Retina (tissue), 1 donor: ENCODE results near the gene FOXP2.
"Not testable (repeated sequence)": the region's sequence is repeated elsewhere in the genome, so short reads cannot be mapped to it uniquely, and the experiment has no call there.

ENCODE experiments used
- DNase-seq: peaks from one replicate; pipeline ENCODE4 v3.0.0-alpha.2; 2016

FOXP2 gene

DNA sequence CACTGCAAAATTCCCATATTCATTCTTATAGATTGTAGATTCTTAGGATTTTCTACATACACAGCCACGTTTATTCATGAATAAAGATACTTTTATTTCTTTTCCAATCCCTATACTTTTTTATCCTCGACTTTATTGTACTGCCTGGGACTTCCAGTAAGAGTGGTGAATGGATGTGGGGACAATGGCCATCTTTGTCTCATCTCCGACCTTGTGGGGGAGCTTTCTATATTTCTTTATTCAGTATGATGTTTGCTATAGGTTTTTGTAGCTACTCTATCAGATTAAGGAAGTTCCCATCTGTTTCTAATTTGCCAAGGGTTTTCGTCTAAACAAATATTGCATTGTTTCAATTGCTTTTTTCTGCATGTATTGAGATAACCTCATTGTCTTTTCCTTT is 184.3 kb downstream of the FOXP2 start:
- DNase-seq, result no peak

DNA sequence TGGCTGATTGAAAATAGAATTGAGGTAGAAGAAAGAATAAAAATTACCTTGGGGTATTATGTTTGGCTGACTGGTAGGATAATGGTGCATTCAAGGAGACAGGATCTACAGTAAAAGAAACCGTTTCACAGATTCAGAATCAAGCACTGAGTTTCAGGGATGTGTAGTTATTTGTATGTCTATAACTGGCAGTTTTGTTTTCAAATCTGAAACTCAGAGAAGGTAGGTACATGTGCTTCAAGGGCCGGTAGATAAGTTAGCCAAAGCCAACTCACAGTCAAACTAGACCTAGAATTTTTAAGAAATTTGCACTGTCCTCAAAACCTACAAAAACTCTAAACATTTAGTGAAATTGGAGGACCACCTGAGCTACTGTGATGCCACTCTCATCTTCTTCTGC is 191.5 kb downstream of the FOXP2 start:
- DNase-seq, result no peak

DNA sequence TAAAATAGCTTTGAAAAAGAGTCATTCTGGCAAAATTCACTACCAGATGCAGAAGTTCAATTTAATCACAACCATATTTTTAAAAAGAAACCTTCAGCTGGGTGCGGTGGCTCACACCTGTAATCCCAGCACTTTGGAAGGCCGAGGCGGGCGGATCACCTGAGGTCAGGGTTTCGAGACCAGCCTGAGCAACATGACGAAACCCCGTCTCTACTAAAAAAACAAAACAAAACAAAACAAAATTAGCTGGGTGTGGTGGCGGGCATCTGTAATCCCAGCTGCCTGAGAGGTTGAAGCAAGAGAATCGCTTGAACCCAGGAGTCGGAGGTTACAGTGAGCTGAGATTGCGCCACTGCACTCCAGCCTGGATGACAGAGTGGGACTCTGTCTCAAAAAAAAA is 194.2 kb downstream of the FOXP2 start:
- not testable (repeated sequence) for DNase-seq

DNA sequence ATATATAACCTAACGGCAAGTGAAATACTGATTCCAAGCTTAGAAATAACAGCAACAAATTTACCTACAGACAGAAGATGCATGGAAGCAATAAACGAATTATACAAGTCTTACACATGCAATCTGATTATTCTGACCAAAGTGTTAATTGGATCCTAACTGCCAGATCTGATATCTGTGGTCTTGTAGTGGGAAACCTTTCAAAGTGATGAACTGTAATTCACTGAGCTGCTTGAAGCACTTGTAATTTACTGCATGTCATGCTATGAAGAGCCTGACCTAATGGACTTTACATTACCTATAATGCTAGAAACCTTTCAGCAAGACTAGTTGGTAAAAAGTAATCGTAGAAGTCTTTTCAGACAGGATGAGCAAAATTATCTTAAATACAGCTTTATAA is 205.6 kb downstream of the FOXP2 start:
- no peak for DNase-seq

DNA sequence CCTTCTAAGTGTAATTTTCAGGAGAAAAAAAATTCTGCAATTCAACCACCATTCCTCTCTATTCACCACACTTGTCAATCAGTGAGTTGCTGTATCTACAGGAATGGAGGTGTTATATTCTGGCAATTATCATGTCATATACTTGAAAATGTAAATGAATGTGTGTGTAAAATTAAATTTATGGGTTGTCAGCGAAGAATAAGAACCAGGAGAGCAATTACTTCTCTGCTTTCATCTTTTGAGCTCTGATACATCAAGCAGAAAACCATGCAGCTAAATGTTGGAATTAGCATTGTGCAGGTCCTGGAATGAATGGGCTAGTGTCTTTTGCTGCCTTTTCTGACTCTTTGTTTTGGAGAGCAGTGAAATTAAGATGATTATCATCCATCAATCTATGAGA is 207.6 kb downstream of the FOXP2 start:
- DNase-seq, result peak; percentile 65

DNA sequence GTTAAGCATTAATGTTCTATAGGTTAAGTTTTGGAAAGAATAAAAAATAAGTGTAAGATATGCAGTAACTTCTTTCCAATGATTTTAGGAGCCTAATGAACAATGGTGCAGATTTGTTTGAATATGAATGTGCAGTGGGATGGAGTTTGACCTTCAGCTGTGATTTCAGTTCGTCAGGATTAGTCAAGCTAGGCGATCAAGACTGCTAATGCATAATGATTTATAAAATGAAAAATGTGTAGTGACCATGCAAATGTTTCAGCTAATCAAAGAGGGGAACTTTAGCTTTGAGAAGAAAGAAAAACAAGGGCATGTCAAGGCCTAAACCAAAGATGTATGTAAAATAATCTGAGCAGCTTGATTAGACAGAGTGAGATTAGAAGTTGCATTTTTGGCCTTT is 208.5 kb downstream of the FOXP2 start:
- peak; percentile 26 for DNase-seq

DNA sequence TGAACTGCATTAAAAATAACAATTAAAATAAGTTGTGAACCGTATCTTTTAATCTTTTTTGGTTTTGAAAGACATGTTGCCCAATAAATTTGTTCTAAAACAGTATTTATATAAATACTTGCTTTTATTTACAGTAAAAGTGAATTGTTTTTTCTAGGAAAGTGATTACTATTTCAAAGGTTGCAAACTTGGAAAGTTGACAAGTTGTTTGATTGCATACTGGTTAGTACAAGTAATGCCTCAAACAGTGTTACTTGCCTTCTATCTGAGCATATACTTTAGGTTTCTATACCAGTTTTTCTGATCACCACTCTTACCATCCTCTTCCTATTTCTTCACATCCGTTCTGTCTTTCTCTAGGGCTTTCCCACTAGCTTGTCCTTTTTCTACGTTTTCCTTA is 212.6 kb downstream of the FOXP2 start:
- no peak for DNase-seq

DNA sequence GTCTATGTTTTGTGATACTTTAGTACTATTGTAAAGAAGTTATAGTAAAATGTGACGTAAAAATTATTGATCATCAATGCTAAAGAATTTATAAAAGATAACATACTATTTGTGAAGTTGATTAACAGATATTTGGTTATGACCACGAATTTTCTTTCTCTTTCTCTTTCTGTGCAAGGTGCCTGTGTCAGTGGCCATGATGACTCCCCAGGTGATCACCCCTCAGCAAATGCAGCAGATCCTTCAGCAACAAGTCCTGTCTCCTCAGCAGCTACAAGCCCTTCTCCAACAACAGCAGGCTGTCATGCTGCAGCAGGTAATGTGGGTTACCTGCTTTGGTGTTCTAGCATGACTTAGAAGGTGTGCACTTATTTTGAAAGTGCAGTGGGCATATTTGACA is 213.7 kb downstream of the FOXP2 start:
- no peak for DNase-seq

DNA sequence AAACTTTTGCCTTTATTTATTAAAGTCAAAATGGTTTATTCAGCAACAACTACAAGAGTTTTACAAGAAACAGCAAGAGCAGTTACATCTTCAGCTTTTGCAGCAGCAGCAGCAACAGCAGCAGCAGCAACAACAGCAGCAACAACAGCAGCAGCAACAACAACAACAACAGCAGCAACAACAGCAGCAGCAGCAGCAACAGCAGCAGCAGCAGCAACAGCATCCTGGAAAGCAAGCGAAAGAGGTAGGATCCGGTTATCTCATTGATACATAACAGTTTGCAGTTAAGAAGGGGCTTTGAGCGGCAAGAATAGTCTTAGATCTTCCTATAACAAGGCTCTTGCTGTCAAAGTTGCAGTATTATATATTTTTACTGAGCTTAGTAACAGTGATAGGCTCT is 215.1 kb downstream of the FOXP2 start:
- DNase-seq, result no peak

DNA sequence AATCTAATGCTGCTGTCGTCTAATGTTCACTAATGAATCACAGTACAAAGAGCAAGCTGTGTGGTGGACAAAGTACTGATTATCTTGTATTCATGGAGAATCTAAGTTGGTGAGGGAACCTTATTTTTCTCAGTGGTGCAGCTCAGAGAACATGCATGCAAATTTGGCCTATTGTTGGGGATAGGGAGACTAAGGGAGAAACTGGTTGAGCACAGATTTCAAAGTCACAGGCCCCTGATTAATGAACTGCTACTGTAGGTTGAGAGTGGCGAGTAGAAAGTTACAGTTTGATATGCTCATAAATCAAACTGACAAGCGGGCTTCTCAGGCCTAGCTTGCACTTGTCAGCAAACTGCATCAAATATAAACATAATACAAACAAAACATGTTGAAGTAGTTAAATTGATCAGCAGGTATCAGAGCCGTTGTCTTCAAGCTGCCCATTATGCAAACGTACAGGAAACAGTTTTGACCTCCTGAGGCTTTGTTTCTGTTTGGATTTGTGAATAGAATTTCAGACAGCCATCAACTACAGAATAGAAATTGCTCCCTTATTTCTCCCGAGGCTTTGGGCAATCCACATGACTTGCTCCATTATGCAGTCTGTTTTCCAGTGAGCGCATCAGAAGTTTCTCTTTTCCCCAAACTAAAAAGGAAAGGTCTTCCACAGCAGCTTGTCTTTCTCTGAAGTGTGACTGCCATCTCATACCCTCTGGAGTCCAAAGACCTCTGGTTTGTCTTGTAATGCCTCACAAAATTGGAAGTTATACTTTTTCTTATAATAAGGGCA is 215.8 kb downstream of the FOXP2 start:
- DNase-seq, result peak; percentile 68

DNA sequence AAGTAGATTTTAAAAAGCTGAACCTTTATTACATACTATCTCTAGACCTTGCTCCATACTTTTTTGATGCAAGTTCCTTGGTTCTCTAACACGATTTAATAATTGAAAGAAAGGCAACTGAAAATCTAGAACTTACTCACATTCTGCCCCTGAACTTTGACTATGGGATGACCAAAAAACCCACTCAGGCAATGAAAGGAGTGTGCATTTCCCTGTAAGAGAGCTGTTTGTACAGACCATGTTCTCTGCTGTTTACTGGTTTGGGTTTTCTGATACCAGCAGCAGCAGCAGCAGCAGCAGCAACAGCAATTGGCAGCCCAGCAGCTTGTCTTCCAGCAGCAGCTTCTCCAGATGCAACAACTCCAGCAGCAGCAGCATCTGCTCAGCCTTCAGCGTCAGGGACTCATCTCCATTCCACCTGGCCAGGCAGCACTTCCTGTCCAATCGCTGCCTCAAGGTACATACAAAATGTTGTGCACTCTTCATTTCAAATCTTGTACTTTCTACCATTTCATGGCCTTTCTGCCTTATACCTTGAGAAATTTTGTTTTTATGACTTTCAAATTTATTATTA is 216.7 kb downstream of the FOXP2 start:
- no peak for DNase-seq

DNA sequence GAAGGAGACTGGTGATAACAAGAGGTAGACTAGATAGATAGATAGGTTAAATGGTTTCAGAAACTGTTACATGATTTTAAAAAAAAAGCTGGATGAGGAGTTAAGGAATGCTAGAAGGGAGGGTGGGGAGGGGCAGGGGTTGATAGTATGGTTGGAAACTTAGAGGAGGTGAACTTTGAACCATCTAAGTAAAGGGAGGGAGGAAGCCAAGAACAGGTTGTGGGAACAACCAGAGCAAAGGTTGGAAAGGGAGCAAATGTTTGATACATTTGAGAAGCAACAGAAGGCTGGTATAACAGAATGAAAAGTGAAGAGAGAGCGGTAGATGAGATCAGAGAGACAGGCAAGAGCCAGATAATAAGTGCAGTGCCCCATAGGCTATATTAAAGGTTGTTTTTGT is 224.8 kb downstream of the FOXP2 start:
- no peak for DNase-seq

DNA sequence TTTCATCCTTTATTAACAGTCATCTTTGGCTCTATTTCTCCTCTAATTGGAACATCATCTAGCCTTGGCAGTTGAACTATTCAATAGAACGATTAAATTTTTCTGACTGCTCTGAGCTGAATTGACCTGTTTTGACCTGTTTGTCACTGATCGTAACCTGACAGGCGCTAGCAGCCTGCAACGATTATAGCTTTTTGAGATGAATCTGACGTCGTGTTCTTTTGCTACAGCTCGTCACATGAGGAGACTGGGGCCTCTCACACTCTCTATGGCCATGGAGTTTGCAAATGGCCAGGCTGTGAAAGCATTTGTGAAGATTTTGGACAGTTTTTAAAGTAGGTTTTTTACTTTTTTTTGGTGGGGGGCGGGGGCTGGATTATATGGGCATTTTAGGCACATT is 229.8 kb downstream of the FOXP2 start:
- peak; percentile 60 for DNase-seq

DNA sequence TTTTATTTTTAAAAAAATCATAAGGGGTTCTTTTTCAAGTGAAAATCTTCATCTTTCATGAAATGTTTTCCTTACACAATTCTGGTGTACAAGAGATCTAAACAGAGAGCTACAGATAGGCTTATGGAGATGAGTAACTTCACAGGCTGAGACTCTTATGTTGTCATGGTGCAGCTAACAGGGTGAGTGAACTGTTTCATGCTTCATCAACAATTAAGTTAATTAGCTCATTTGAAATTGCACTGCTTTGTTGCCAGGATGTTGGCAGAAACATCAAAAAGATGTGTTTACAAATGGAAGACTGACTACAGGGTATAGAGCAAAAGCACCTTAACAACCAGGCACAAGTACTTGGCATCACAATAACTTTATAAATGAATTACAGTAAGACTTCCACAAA is 230.8 kb downstream of the FOXP2 start:
- DNase-seq, result peak; percentile 64

DNA sequence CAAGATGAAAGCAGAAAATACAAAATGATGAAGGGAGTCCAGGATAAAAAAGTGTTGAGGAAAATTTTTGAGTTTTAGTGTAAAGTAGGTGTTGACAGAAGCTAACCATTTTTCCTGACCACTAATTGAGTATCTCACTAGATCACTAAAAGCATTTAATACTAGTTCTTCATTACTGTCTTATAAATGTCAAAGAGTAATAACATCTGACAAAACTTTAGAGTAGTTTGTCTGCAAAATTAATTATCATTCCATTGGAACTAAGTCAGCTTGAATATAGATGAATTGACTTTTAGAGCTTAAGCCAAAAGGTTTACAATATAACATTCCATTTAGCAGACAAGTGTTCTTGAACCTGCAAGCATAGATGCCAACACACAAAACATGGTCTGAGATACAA is 232.9 kb downstream of the FOXP2 start:
- DNase-seq, result no peak

DNA sequence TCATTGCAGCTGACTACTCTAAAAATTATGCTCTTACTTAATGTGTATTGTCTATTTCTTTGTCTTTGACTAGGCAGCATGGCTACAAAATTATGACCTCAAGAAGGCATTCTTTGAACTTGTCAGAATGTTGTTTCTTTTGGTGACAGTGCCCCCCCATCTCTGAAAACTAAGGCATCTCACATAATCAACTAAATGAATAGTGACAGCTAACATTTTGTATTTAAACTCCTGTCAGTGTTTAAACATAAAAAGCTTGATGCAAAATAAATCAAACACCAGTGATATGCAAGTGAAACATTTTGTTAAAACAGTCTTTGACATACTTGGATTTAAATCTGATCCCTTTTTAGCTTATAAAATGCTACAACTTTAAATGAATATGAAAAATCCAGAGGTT is 233.5 kb downstream of the FOXP2 start:
- DNase-seq, result no peak

DNA sequence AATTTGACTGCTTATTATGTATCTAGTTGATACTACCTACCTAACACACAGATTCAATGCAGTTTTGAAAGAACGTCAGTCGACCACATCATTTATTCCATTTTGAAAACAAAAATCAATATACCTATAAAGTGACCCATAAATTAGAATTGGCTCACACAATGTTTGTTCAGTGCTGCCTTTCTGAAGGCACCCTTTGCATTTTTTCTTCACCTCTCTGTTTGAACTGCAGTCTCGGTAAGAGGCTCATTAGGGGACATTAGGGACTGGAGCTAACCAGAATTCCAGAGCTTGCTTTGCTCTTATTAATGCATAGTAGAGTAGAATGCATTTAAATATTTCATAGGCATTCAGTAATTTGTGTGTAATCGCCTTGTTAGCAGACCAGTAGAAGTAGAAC is 234.1 kb downstream of the FOXP2 start:
- DNase-seq, result peak; percentile 64

DNA sequence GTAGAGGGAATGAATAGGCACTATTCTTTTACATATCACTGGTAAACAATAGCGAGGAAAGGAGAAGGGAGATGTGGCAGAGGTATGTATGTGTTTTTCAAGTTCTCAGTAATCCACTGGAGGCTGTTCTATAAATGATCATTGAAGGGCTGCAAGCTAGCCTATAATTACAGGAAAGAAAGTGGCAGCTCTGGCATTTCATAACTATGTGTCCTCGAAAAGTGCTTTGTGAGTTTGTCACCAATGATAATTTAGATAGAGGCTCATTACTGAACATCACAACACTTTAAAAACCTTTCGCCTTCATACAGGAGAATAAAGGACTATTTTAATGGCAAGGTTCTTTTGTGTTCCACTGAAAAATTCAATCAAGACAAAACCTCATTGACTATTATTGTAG is 235.1 kb downstream of the FOXP2 start:
- DNase-seq, result no peak

DNA sequence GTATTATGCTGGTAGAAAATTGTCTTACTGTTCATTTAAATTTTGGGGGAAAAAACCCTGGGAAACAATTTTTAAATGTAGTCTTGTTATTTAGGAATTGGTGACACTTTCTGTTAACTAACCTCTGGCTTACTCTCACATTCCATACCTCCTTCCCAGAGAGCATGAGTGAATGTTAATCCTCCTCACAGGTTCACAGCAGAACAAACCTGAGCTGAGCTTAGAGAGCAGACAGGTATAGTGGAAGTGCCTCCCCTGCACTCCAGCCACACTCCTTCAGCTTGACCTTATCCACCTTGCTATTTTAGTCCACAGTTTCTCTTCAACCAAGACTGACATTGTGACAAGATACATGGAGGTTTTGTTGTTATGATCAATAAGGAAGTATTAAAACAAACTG is 235.9 kb downstream of the FOXP2 start:
- no peak for DNase-seq

DNA sequence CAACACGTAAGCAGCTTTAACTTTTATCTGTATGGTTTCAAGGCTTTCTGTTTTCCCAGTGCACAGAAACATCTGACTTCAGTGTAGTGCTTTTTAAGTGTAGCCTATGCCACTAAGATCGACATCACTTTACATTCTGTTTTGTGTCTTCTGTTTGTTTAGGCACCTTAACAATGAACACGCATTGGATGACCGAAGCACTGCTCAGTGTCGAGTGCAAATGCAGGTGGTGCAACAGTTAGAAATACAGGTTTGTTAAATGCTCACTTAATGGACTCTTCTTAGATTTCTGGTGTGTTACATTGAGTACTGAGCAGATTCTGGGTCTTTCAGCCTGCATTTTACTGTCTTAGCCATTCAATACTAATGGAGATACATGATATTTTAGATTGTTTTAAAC is 237.4 kb downstream of the FOXP2 start:
- DNase-seq, result no peak

DNA sequence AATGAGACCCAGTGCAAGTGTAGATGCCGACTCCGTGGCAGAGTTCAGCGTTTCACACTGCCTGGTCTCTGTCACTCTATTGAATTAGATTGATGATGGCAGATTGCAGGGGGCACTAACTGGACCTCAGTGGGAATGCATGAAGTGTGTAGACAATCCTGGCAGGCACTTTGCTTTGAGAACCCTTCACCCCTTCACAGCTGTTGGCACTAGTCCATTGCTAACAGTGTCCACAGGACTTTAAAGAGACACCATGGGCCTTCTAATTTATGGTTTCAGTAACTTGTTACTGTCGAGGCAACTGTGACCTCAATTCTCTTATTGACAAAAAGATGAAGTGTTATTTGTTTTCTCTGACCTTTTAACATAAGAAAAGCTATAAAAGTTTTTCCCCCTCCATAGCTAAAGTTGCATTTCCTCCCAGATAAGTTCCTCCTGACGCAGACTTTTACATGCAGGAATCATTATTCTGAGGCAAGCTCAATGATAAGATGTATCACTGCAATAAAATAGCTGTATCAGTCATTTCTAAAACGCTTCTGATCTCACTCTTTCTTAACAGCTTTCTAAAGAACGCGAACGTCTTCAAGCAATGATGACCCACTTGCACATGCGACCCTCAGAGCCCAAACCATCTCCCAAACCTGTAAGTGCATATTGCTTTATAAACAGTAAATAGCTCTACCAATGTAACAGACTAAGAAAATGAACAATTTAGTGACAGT is 238.9 kb downstream of the FOXP2 start:
- DNase-seq, result peak; percentile 58

DNA sequence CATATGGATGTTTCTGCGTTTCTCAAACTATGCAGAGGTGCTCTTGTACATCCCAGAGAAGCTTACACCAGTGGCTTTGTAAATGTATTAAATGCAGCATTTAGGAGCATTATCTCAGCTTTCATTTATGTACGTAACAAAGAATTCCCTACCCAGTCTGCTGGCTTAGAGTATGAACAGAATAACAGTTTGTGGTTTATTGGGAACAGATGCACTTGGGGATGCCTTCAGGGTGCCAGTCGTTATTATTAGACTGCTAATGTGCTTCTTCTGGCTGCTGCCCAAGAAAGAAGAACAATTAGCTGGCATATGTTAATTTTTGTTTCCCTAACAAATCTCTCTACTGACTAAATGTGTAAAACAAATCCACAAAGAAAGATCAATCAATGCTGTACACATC is 241.9 kb downstream of the FOXP2 start:
- DNase-seq, result no peak

DNA sequence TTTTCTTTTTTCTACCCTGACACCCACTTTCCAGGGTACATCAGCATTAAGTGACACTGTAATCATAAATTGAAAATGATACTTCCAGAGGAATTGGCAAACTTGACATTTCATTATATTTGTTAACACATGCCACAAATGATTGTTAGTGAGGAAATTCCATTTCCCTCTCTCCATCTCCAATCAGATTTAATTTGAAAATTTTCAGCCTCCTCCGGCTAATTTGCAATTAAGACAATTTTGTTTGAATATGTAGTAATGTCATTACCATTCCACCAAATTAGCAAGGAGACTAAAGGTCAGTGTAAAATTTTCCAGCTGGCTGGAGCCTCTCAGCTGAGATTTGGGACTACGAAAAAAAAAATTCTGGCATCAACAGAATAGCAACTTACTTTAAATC is 242.7 kb downstream of the FOXP2 start:
- peak; percentile 66 for DNase-seq

DNA sequence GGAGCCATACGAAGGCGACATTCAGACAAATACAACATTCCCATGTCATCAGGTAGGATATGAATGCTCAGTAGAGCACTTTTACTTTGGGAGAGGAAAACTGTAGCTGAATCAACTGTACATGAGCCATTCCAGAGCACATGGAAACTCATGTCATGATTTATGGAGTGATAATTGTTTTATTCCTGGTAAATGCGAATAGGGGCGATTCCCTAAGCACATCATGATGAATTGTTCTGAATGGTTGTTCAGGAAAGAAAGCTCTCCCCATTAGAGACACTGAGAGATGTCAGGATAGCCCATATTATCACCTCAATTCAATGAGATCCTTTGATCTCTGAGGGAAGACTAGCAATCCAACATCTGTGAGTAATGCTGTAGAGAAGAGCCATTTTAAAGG is 243.6 kb downstream of the FOXP2 start:
- peak; percentile 24 for DNase-seq
